DND-41 (cell line): ENCODE results near the gene SLC1A2.

ENCODE experiments used
- EZH2 ChIP-seq: IDR thresholded peaks from 3 replicates; pipeline ENCODE4 v1.6.1; 2012; ENCODE audit warnings: borderline replicate concordance, low read depth, mild to moderate bottlenecking, moderate library complexity, low read length, inconsistent platforms; ENCODE audit not compliant: severe bottlenecking
- TF ChIP-seq, protein P1 (sequence below): IDR thresholded peaks from 2 replicates; pipeline ENCODE4 v1.5.1; 2012; ENCODE audit warnings: borderline replicate concordance, low read length, moderate library complexity, mild to moderate bottlenecking; ENCODE audit not compliant: poor library complexity, severe bottlenecking; ENCODE audit errors: extremely low read depth

DNA sequence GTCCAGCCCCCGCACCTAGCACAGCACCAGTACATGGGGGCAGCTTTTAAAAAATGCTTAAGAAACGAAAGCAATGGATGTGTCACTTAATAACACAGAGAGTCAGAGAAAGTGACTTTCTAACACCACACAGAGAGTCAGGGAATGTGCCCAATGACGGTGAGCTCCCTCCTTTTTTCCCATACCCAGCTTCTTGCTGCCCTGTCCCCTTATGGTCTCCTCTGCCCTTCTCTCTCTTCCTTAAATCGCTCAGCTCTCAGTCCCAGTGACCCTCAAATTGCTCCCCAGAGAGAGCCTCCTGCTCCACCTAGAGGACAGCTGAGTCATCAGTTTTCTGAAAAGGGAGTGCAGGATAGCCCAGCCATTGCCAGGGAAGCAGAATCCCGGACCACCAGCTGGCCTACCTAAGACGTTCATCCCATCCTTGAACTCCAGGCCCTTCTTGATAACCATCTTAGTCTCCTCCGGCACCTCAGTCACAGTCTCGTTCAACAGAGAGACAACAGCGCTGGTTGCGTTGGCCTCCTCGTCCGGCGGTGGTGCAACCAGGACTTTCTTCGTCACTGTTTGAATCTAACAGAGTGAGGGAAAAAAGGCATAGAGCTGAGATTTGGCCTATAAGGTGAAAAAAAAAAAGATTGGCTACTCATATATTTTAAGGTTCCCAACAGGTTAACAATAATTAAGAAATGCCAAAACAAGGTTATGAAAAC lies 113.5 kb downstream of the SLC1A2 start:
- no peak for TF ChIP-seq EZH2
- TF ChIP-seq, protein P1, sequence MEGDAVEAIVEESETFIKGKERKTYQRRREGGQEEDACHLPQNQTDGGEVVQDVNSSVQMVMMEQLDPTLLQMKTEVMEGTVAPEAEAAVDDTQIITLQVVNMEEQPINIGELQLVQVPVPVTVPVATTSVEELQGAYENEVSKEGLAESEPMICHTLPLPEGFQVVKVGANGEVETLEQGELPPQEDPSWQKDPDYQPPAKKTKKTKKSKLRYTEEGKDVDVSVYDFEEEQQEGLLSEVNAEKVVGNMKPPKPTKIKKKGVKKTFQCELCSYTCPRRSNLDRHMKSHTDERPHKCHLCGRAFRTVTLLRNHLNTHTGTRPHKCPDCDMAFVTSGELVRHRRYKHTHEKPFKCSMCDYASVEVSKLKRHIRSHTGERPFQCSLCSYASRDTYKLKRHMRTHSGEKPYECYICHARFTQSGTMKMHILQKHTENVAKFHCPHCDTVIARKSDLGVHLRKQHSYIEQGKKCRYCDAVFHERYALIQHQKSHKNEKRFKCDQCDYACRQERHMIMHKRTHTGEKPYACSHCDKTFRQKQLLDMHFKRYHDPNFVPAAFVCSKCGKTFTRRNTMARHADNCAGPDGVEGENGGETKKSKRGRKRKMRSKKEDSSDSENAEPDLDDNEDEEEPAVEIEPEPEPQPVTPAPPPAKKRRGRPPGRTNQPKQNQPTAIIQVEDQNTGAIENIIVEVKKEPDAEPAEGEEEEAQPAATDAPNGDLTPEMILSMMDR = peak; percentile 77
